CD4-positive, alpha-beta T cell (primary cell): ENCODE results near the gene CCDC50. TPM values are rescaled to one million over a fixed set of nuclear protein-coding genes. Genes with fewer than 3 reads are reported as not detected.

Experiments
- ATAC-seq: fragments of 200-7000 bp; cut with Tn5 transposase; one replicate; pipeline ENCODE4 v1.10.0; 2022; ENCODE audit warnings: mild to moderate bottlenecking; ENCODE audit not compliant: poor library complexity
- CTCF ChIA-PET: fragments of 350-600 bp; sonication (Branson Sonifier 250); formaldehyde crosslinking; loops from one replicate; lab custom pipeline; 2021; ENCODE audit warnings: antibody characterized with exemption, inconsistent platforms; lab: Charles Lee
- POLR2A ChIA-PET: fragments of 350-600 bp; sonication (Branson Sonifier 250); formaldehyde crosslinking; loops from one replicate; lab custom pipeline; 2021; ENCODE audit warnings: antibody characterized with exemption, inconsistent platforms; lab: Charles Lee
- DNase-seq, 14 experiments: peaks; one replicate each; pipeline ENCODE4 v3.0.0-alpha.2; 2013 to 2020; ENCODE audit warnings: mixed read lengths in 2 of 14
- H3K27ac ChIP-seq, 2 donors: one replicate each; pipeline versions ENCODE4 v1.5.1 to v1.7.0; 2013; ENCODE audit warnings: low read length in 2 of 2, low read depth in 1 of 2, mild to moderate bottlenecking in 1 of 2
- H3K27me3 ChIP-seq, 2 experiments: 1 replicate in 1 of 2; 2 replicates in 1 of 2; pipeline versions ENCODE4 v1.6.1 to v1.7.0; 2013; ENCODE audit warnings: low read length in 2 of 2, control low read depth in 1 of 2, mild to moderate bottlenecking in 1 of 2, moderate library complexity in 1 of 2; ENCODE audit not compliant: insufficient read depth in 2 of 2, control insufficient read depth in 1 of 2
- H3K36me3 ChIP-seq: one replicate; pipeline ENCODE4 v1.6.1; 2013; ENCODE audit warnings: low read length, control low read depth; ENCODE audit not compliant: insufficient read depth
- H3K4me1 ChIP-seq: one replicate; pipeline ENCODE4 v1.6.1; 2013; ENCODE audit warnings: low read length, control low read depth; ENCODE audit not compliant: insufficient read depth
- H3K4me3 ChIP-seq: one replicate; pipeline ENCODE4 v1.5.1; 2013; ENCODE audit warnings: mild to moderate bottlenecking, low read length, moderate library complexity
- H3K9me3 ChIP-seq, 2 experiments: 1 replicate in 1 of 2; 2 replicates in 1 of 2; pipeline versions ENCODE4 v1.6.1 to v1.7.0; 2013; ENCODE audit warnings: low read length in 2 of 2, mild to moderate bottlenecking in 2 of 2, control low read depth in 1 of 2, moderate library complexity in 1 of 2; ENCODE audit not compliant: control insufficient read depth in 1 of 2, insufficient read depth in 1 of 2
- H3K27ac Mint-ChIP-seq: one replicate; pipeline ENCODE4 v1.8.0; 2020; ENCODE audit warnings: mixed read lengths
- H3K27me3 Mint-ChIP-seq: one replicate; pipeline ENCODE4 v1.8.0; 2021; ENCODE audit warnings: mixed read lengths
- H3K36me3 Mint-ChIP-seq: one replicate; pipeline ENCODE4 v1.8.0; 2021; ENCODE audit warnings: low read depth, mixed read lengths
- H3K4me1 Mint-ChIP-seq: one replicate; pipeline ENCODE4 v1.8.0; 2021; ENCODE audit warnings: low read depth, mixed read lengths
- H3K4me3 Mint-ChIP-seq: one replicate; pipeline ENCODE4 v1.8.0; 2020; ENCODE audit warnings: mild to moderate bottlenecking, mixed read lengths
- H3K9me3 Mint-ChIP-seq: one replicate; pipeline ENCODE4 v1.8.0; 2020; ENCODE audit warnings: mixed read lengths
- intact Hi-C, 2 experiments: fragments of 100-400 bp; cut with DNase I in 1 of 2; cut with micrococcal nuclease in 1 of 2; formaldehyde crosslinking; loops; one replicate each; pipeline versions ENCODE4 v1.15.1 to v1.9.0; 2023 to 2025; cut with DNase I, micrococcal nuclease
- total RNA-seq, 174 experiments: library from RNA in 2 of 174; stranded (reverse) in 2 of 174; gene quantifications; one replicate each; pipeline ENCODE4 v1.2.3 and lab custom pipeline; 2021 to 2026
- TF ChIP-seq, protein P1 (sequence below): fragments of 200-600 bp; IDR thresholded peaks from one replicate; pipeline ENCODE4 v1.8.0; 2022; ENCODE audit warnings: antibody characterized with exemption, mild to moderate bottlenecking

CCDC50 gene
- total RNA-seq, 2 experiments from 2014 or later, result 16.7 to 16.8 TPM

DNA sequence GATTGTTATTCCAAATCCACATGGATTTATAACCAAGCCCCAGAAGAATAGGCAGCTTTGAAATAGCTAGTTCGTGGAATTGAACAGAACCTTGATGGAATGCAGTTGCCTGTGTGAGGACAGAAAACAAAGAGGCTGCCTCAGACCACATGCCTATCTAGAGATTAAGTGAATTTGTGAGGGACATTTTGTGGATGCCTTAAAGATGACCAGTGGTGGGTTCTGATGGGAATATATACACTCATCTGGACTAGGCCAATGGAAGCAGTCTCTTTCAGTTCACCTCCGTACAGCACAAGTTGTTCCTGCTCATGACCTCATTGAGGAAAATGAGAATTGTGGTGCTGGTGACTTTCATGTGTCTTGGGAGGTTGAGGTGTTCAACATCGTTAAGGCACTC is 68.6 kb downstream of the CCDC50 start:
- intact Hi-C loops, result no loop called here
- Mint-ChIP-seq H3K4me1 (no peaks in the 10 kb centered on the region), H3K36me3 (no peaks in the 10 kb centered on the region), H3K9me3 (no peaks in the 10 kb centered on the region), H3K27me3 (no peaks in the 10 kb centered on the region), H3K4me3 (no peak overlapping the region), H3K27ac (no peak overlapping the region)
- Histone ChIP-seq H3K4me3 (no peak overlapping the region), H3K4me1 (no peaks in the 10 kb centered on the region), H3K27me3 (no peaks in the 10 kb centered on the region), H3K27ac (no peak overlapping the region), H3K36me3 (no peaks in the 10 kb centered on the region), H3K9me3 (peaks cover 0 to 4% of the 10 kb centered on the region in 2 experiments)
- POLR2A ChIA-PET, result no interaction called here
- CTCF ChIA-PET, result no interaction called here
- DNase-seq, result no peak
- TF ChIP-seq, protein P1, sequence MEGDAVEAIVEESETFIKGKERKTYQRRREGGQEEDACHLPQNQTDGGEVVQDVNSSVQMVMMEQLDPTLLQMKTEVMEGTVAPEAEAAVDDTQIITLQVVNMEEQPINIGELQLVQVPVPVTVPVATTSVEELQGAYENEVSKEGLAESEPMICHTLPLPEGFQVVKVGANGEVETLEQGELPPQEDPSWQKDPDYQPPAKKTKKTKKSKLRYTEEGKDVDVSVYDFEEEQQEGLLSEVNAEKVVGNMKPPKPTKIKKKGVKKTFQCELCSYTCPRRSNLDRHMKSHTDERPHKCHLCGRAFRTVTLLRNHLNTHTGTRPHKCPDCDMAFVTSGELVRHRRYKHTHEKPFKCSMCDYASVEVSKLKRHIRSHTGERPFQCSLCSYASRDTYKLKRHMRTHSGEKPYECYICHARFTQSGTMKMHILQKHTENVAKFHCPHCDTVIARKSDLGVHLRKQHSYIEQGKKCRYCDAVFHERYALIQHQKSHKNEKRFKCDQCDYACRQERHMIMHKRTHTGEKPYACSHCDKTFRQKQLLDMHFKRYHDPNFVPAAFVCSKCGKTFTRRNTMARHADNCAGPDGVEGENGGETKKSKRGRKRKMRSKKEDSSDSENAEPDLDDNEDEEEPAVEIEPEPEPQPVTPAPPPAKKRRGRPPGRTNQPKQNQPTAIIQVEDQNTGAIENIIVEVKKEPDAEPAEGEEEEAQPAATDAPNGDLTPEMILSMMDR, result no peak
- no peak for ATAC-seq

DNA sequence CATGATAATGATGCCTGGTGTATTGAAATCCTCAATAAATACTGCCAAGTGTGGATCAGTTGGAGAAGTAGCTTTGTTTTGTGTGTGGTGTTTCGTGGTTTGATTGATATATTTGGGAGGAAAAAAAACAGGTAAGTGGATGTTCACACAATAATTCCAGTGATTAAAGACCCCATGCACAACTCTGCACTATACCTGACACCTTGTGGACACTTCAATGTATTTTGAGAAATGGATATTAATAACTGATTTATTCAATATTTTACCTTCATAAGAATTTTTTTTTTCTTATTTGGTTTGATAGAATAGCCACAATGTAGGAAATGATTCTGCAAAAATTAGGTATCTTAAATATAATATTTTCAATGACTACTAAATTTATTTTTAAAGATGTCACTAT is 69.4 kb downstream of the CCDC50 start:
- DNase-seq, result no peak
- POLR2A ChIA-PET, result no interaction called here
- Histone ChIP-seq H3K4me1 (no peaks in the 10 kb centered on the region), H3K36me3 (no peaks in the 10 kb centered on the region), H3K4me3 (no peak overlapping the region), H3K9me3 (peaks cover 0 to 4% of the 10 kb centered on the region in 2 experiments), H3K27ac (no peak overlapping the region), H3K27me3 (no peaks in the 10 kb centered on the region)
- intact Hi-C loops, result no loop called here
- no peaks in the 10 kb centered on the region for H3K27me3 Mint-ChIP-seq
- no peaks in the 10 kb centered on the region for H3K4me1 Mint-ChIP-seq
- H3K36me3 Mint-ChIP-seq, result no peaks in the 10 kb centered on the region
- TF ChIP-seq, protein P1, result no peak
- H3K9me3 Mint-ChIP-seq, result no peaks in the 10 kb centered on the region
- no peak for ATAC-seq
- no peak overlapping the region for H3K4me3 Mint-ChIP-seq
- CTCF ChIA-PET, result no interaction called here
- no peak overlapping the region for H3K27ac Mint-ChIP-seq

DNA sequence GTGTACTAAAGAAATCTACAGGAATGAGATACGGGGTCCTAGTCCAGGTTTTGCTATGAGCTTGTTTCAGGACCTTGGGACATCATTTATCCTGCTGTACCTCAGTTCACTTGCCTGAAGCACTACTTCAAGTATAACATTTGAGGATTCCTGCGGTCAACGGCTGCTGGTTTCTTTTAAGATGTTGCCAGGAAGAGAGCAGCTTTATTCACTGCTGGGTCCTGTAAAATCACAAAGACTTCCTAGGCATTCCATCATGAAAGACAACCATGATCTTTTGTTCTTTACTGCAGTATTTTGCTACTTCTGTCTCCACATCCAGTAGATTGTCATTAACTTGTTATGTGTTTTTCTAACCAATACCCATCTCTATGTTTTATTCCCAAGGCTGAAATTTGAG is 70.7 kb downstream of the CCDC50 start:
- Histone ChIP-seq H3K27ac (no peak overlapping the region), H3K4me1 (no peaks in the 10 kb centered on the region), H3K9me3 (peaks cover 0 to 4% of the 10 kb centered on the region in 2 experiments), H3K27me3 (no peaks in the 10 kb centered on the region), H3K4me3 (no peak overlapping the region), H3K36me3 (no peaks in the 10 kb centered on the region)
- intact Hi-C loops, result no loop called here
- POLR2A ChIA-PET, result no interaction called here
- CTCF ChIA-PET, result no interaction called here
- no peak overlapping the region for H3K4me3 Mint-ChIP-seq
- no peaks in the 10 kb centered on the region for H3K36me3 Mint-ChIP-seq
- no peak for ATAC-seq
- no peaks in the 10 kb centered on the region for H3K4me1 Mint-ChIP-seq
- no peaks in the 10 kb centered on the region for H3K9me3 Mint-ChIP-seq
- TF ChIP-seq, protein P1, result no peak
- H3K27me3 Mint-ChIP-seq, result no peaks in the 10 kb centered on the region
- no peak overlapping the region for H3K27ac Mint-ChIP-seq
- no peak for DNase-seq
